HEK293T (cell line): ENCODE data around the gene ERMP1.
A peak's percentile ranks its signal among the peaks of the same experiment; 100 is the strongest.

Experiments used
- CTCF ChIA-PET: fragments of 350-600 bp; formaldehyde crosslinking; extraction: SDS; loops from one replicate; lab custom pipeline; 2021; ENCODE audit warnings: antibody characterized with exemption, inconsistent platforms; lab: Yijun Ruan, JAX
- POLR2A ChIA-PET: fragments of 350-600 bp; formaldehyde crosslinking; extraction: SDS; loops from one replicate; lab custom pipeline; 2020; ENCODE audit warnings: antibody characterized with exemption, inconsistent platforms; lab: Yijun Ruan, JAX
- DNase-seq: peaks from one replicate; pipeline ENCODE4 v3.0.0; 2012; ENCODE audit warnings: mixed read lengths; ENCODE audit errors: extremely low spot score
- ARNT ChIP-seq: fragments of 450-650 bp; IDR thresholded peaks from 2 replicates; pipeline ENCODE4 v1.6.1; 2017; ENCODE audit warnings: mild to moderate bottlenecking
- BHLHE40 ChIP-seq: fragments of 450-650 bp; IDR thresholded peaks from 2 replicates; pipeline ENCODE4 v1.6.1; 2016; ENCODE audit warnings: mild to moderate bottlenecking, moderate library complexity, borderline replicate concordance
- CTBP1 ChIP-seq: fragments of 450-650 bp; IDR thresholded peaks from 2 replicates; pipeline ENCODE4 v1.6.1; 2016; ENCODE audit warnings: borderline replicate concordance
- ELF4 ChIP-seq: fragments of 450-650 bp; IDR thresholded peaks from 2 replicates; pipeline ENCODE4 v1.6.1; 2017; ENCODE audit warnings: antibody characterized with exemption
- FOXA1 ChIP-seq: fragments of 450-650 bp; IDR thresholded peaks from 2 replicates; pipeline ENCODE4 v1.6.1; 2016; ENCODE audit warnings: mild to moderate bottlenecking
- FOXK2 ChIP-seq: fragments of 450-650 bp; IDR thresholded peaks from 2 replicates; pipeline ENCODE4 v1.6.1; 2016; ENCODE audit warnings: mild to moderate bottlenecking
- FOXM1 ChIP-seq: fragments of 450-650 bp; IDR thresholded peaks from 2 replicates; pipeline ENCODE4 v1.6.1; 2017; ENCODE audit warnings: mild to moderate bottlenecking, borderline replicate concordance
- HDGF ChIP-seq: fragments of 450-650 bp; IDR thresholded peaks from 2 replicates; pipeline ENCODE4 v1.6.1; 2017; ENCODE audit warnings: antibody characterized with exemption, borderline replicate concordance
- L3MBTL2 ChIP-seq: fragments of 450-650 bp; conservative IDR thresholded peaks from 2 replicates; pipeline ENCODE4 v1.6.1; 2016; ENCODE audit warnings: mild to moderate bottlenecking
- LEF1 ChIP-seq: fragments of 450-650 bp; IDR thresholded peaks from 2 replicates; pipeline ENCODE4 v1.6.1; 2017; ENCODE audit warnings: mild to moderate bottlenecking, borderline replicate concordance
- NFRKB ChIP-seq: fragments of 450-650 bp; IDR thresholded peaks from 2 replicates; pipeline ENCODE4 v1.6.1; 2016; ENCODE audit warnings: mild to moderate bottlenecking, moderate library complexity
- SP1 ChIP-seq: fragments of 450-650 bp; IDR thresholded peaks from 2 replicates; pipeline ENCODE4 v1.6.1; 2017
- SUZ12 ChIP-seq: fragments of 450-650 bp; IDR thresholded peaks from 2 replicates; pipeline ENCODE4 v1.6.1; 2016; ENCODE audit warnings: mild to moderate bottlenecking
- TARDBP ChIP-seq: fragments of 450-650 bp; IDR thresholded peaks from 2 replicates; pipeline ENCODE4 v1.6.1; 2016
- ZNF384 ChIP-seq: fragments of 450-650 bp; IDR thresholded peaks from 2 replicates; pipeline ENCODE4 v1.6.1; 2016
- TF ChIP-seq, protein P1 (sequence below): fragments of 450-650 bp; IDR thresholded peaks from 2 replicates; pipeline ENCODE4 v1.6.1; 2016

ERMP1 gene

DNA sequence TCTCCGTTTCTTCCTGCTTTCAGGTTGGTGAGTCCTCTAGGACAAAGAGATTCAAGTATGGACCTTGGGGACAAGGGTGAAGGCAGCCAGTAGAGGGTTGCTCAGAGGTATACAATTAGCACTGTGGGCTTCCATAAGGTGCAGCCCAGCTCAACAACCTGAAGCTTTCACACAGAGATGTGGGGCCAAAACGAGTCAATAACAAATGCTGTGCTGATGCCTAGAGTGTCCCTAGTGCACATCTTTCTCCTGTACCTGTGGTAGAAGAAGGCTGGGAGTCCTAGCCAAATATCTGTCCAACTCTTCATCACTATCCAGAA is 37.1 kb upstream of the ERMP1 start:
- ChIA-PET POLR2A (no interaction called here), CTCF (no interaction called here)
- DNase-seq: no peak
- TF ChIP-seq CTBP1: no peak
- TF ChIP-seq FOXM1: no peak
- TF ChIP-seq BHLHE40: no peak
- TF ChIP-seq NFRKB: no peak
- TF ChIP-seq FOXA1: no peak

DNA sequence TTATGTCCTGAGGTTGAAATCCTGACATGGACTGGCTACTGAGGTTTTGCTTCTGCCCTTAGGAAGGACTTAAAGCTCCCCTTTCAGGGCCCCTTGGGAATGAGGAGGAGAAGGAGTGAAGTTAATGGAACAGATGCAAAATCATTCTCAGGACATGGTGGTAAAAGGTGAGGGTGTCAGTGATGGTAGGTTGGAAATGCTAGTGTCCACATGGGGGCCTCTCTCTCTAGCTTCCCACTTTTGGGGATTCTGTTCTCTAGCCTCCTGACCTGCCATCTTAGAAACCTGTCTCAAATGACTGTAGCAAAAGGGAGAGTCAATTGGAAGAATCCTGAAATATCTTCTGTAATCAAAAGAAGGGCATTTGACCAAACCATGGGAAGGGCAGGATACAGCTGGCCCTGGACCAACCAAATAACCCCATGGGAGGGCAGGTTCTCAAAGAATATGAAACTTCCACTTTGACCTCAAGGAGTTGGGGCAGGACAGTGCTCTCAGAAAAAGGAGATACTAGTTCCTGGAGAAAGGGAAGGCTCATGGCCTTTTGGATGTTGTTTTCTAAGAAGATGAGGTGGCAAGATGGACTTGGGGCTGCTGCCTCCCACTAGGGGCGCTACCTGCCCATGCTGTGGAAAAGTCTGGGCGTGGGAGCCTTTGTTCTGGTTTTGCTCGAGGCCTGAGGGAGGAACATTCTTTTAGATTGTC is 36.5 kb upstream of the ERMP1 start:
- ChIA-PET CTCF (interaction anchor here (0.6 kb wide), 1 partner anchor 927 kb away, joined by 3 read pairs; no protein-coding TSS in a partner anchor), POLR2A (no interaction called here)
- no peak for TF ChIP-seq ZNF384
- no peak for TF ChIP-seq SP1
- no peak for TF ChIP-seq FOXM1
- no peak for TF ChIP-seq TARDBP
- no peak for TF ChIP-seq LEF1
- TF ChIP-seq FOXK2: no peak
- TF ChIP-seq NFRKB: no peak
- no peak for TF ChIP-seq ELF4
- TF ChIP-seq SUZ12: no peak
- TF ChIP-seq HDGF: no peak
- TF ChIP-seq, protein P1, sequence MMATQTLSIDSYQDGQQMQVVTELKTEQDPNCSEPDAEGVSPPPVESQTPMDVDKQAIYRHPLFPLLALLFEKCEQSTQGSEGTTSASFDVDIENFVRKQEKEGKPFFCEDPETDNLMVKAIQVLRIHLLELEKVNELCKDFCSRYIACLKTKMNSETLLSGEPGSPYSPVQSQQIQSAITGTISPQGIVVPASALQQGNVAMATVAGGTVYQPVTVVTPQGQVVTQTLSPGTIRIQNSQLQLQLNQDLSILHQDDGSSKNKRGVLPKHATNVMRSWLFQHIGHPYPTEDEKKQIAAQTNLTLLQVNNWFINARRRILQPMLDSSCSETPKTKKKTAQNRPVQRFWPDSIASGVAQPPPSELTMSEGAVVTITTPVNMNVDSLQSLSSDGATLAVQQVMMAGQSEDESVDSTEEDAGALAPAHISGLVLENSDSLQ: no peak
- TF ChIP-seq BHLHE40: no peak
- TF ChIP-seq CTBP1: no peak
- no peak for TF ChIP-seq ARNT
- TF ChIP-seq FOXA1: no peak
- peak; percentile 33 for DNase-seq

DNA sequence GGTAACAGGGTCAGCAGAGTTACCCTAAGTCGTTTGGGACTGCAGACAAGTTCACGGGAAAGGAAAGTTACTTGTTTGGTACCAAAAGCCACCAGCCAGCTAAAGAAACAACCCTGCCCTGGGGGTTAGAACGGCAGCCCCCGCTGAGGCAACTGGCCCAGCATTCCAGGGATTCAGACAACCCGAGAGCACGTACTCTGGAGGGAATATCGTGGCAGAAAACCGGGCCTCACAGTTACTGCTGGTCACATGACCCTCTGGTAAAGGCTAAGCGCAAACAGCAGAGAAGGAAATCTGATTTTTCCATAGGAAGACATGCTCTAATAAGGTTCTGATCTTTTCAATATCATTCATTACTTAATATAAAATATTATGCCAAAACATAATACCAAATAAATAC is 35.3 kb upstream of the ERMP1 start:
- POLR2A ChIA-PET: no interaction called here
- TF ChIP-seq BHLHE40 (no peak), ZNF384 (no peak), HDGF (no peak), SUZ12 (no peak), FOXA1 (no peak), FOXK2 (no peak), TARDBP (no peak), NFRKB (no peak), L3MBTL2 (no peak), CTBP1 (no peak), FOXM1 (no peak), SP1 (no peak), LEF1 (no peak), ARNT (no peak), ELF4 (no peak)
- TF ChIP-seq, protein P1: no peak
- DNase-seq: no peak
- CTCF ChIA-PET: no interaction called here

GRCh38 chr9:5866685-5867084 is 33.8 kb upstream of the ERMP1 start:
- TF ChIP-seq FOXK2: no peak
- TF ChIP-seq ELF4: no peak
- no peak for TF ChIP-seq L3MBTL2
- TF ChIP-seq, protein P1: no peak
- TF ChIP-seq SUZ12: no peak
- TF ChIP-seq TARDBP: no peak
- TF ChIP-seq FOXA1: no peak
- no peak for TF ChIP-seq LEF1
- no peak for TF ChIP-seq BHLHE40
- TF ChIP-seq SP1: no peak
- no peak for TF ChIP-seq ZNF384
- no peak for TF ChIP-seq FOXM1
- TF ChIP-seq CTBP1: no peak
- DNase-seq: no peak
- ChIA-PET CTCF (no interaction called here), POLR2A (no interaction called here)

DNA sequence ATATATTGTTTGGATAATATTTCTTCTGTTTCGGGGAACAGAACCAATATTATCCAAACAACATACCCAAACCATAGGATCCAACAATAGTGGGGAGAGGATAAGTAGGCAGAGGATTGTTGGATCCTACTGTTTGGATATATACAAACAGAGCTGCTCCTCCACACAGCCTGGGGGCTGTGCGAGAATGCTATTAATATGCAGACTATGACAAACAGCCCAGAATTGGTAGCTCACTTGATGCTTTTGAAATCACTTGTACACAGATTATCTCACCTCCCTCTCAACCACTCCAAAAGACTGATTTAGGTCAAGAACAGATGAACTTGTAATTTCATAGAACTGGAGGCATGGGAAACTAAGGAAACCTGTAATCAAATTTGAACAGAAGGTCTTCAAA is 33.4 kb upstream of the ERMP1 start:
- CTCF ChIA-PET: interaction anchor here (0.6 kb wide), 1 partner anchor 67 kb away, joined by 3 read pairs; no protein-coding TSS in a partner anchor
- POLR2A ChIA-PET: no interaction called here
- TF ChIP-seq ZNF384: no peak
- no peak for TF ChIP-seq SP1
- no peak for TF ChIP-seq LEF1
- TF ChIP-seq ARNT: no peak
- TF ChIP-seq FOXK2: no peak
- no peak for TF ChIP-seq L3MBTL2
- no peak for TF ChIP-seq ELF4
- TF ChIP-seq CTBP1: no peak
- TF ChIP-seq FOXM1: no peak
- TF ChIP-seq SUZ12: no peak
- TF ChIP-seq TARDBP: no peak
- DNase-seq: no peak

GRCh38 chr9:5864446-5864845 is 31.5 kb upstream of the ERMP1 start:
- POLR2A ChIA-PET: no interaction called here
- CTCF ChIA-PET: no interaction called here
- no peak for TF ChIP-seq ZNF384
- TF ChIP-seq LEF1: no peak
- TF ChIP-seq L3MBTL2: no peak
- no peak for TF ChIP-seq ARNT
- TF ChIP-seq HDGF: no peak
- no peak for TF ChIP-seq BHLHE40
- TF ChIP-seq SUZ12: no peak
- no peak for TF ChIP-seq FOXA1
- no peak for TF ChIP-seq TARDBP
- no peak for TF ChIP-seq ELF4
- no peak for TF ChIP-seq NFRKB
- no peak for TF ChIP-seq FOXK2
- TF ChIP-seq FOXM1: no peak
- no peak for DNase-seq
